Body of pancreas (tissue), 4 donors: ENCODE results near the gene FIZ1.

Source experiments
- CTCF ChIP-seq, 7 experiments: fragments of 450-650 bp in 4 of 7; fragments of 200-600 bp in 3 of 7; sonication (generic) in 3 of 7; IDR thresholded peaks; one replicate each; pipeline ENCODE4 v1.5.1; 2016 to 2019; ENCODE audit warnings: antibody characterized with exemption in 7 of 7
- POLR2A ChIP-seq, 3 donors: fragments of 450-650 bp; IDR thresholded peaks; one replicate each; pipeline ENCODE4 v1.6.1; 2016; ENCODE audit warnings: antibody characterized with exemption in 3 of 3, mild to moderate bottlenecking in 2 of 3

- TF ChIP-seq CTCF (IDR thresholded peaks at IDR 0.05) (no peak), POLR2A (IDR thresholded peaks at IDR 0.05) (no peak)
These were observed 32.5 kb downstream of the FIZ1 start for GRCh38 chr19:55566823-55567222.
